Activated naive CD4-positive, alpha-beta T cell treated with anti-CD3 and anti-CD28 coated beads, Interleukin-2, amount 10 ng/mL, durations not matched to agents 5 hours and 36 hours (primary cell): Measurements from ENCODE around the gene TMEM253. TPM values are rescaled to one million over a fixed set of nuclear protein-coding genes. Genes with fewer than 3 reads are reported as not detected.

Experiments used
- total RNA-seq, 2 experiments: library from RNA; stranded (reverse); gene quantifications; one replicate each; pipeline ENCODE4 v1.2.3, GENCODE V29; 2021

The TMEM253 gene
- total RNA-seq: not detected

DNA sequence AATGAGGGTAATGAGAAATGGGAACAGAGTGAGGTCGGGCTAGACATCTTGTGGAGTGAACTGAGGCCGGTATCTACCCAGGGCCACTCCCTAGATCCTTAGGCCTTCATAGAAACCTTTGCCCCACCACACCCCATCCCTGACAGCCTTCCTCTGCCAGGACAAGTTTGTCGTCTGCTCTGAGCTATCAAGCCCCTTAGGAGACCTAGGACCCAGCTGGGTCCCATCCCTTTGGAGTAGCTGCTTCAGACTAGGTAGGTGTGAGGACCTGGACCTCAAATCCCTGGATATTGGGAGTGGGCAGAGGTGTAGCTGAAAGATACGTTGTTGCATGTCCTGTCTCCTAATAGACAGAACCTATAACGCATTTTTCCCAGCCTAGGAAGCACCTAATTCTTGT is at the start of gene TMEM253:
TSS of gene TMEM253 (plus strand) at position 136 of the 400 bp plus-strand sequence. CDS start 278 bp downstream, outside the sequence.

DNA sequence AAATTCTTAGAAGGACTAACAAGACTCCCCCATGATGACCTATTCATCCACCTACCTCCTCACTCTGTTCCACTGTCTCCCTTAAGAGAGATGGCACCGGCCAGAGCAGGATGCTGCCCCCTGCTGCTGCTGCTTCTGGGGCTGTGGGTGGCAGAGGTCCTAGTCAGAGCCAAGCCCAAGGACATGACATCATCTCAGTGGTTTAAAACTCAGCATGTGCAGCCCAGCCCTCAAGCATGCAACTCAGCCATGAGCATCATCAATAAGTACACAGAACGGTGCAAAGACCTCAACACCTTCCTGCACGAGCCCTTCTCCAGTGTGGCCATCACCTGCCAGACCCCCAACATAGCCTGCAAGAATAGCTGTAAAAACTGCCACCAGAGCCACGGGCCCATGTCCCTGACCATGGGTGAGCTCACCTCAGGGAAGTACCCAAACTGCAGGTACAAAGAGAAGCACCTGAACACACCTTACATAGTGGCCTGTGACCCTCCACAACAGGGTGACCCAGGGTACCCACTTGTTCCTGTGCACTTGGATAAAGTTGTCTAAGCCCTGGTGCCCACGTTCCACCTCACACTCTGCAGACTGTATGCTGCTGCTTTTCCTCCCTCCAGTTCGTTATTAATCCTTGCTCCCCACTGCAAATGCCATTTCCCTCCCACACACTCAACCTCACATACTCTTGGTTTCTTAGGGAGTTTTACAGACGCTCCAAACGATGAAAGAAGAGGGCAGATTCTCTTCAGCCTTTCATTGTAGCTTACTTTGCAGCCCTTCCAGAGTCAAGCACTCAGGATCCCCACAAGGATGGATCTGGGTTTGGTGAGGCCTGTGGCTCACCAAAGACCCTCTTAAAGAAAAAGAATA is 42.8 kb upstream of the TMEM253 start, which contains the start of gene RNASE8:
TSS of gene RNASE8 (plus strand) at position 20 of the 873 bp plus-strand sequence. CDS start at position 91, 71 bp downstream.

DNA sequence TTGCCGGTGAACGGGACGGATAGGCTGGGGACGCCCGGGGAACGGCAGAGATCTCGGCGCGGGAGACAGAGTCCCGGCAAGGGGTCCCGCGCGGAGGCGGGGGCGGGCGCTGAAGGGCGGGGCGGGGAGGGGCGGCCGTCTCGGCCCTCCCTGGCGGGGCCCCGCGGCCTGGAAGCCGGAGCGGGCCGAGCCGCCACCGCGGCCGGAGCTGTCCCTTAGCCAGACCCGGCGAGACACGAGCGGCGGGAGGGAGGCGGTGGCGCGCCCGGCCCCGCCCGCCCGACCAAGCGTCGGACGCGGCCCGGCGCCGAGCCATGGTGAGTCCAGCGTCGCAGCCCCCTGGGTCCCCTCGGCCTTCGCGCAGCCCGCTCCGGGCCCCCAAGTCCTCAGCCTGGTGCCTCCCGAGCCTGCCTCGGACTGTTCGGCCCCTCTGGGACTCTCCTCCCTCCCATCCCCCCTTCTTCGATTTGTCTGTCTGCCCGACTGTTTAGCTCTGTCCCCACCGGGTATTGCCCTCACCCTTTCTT is 30.7 kb upstream of the TMEM253 start, which contains the start of gene ARHGEF40:
TSS of gene ARHGEF40 (plus strand) at position 222 of the 527 bp plus-strand sequence. CDS start at position 315, 93 bp downstream.

DNA sequence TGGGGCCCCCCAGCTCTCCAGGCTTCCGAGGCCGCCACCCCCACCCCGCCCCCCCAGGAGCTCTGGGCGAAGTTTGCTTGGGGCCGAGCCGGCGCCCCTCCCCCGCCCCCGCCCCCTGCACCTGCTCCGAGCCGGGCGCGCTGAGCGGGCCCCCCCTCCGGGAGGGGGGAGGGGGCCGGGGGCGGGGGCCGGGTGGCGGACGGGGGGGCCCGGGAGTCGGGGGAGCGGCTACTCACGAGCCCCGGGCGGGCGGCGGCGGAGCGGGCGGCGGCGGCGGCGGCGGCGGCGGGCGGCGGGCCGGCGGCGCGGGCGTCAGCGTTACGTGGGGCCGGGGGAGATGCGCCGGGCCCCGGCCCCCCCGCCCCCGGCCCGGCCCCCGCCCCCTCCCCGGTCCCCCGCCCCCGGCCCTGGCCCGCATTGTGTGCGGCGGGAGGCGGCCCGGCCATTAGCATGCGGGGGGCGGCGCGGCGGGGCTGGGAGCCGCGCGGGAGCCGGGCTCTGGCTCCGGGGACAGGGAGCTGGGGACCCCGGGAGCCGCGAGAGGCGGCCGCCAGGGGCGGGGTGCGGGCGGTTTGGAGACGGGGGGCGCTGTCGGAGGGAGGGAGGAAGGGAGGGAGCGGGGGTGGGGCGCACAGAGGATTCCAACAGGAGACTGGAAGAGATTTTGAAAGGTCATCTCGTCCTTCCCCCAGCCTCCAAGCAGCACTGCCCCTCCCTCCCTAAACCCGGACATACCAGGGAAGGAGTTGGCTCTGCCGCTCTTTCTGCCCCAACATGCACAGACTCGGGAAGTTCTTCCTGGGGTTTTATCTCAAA is 2.6 kb upstream of the TMEM253 start, which contains the start of gene ZNF219:
TSS of gene ZNF219 (minus strand) at position 580 of the 816 bp plus-strand sequence. CDS start 5,064 bp downstream, outside the sequence.

Other genes starting within 250 kb of the TMEM253 start
- not detected for gene RNASE3, start 209.7 kb upstream of the TMEM253 start, total RNA-seq
- not detected for gene RNASE2, start 145.6 kb upstream of the TMEM253 start, total RNA-seq
- 10 to 100 TPM; 88.9 to 90.9 TPM for gene METTL17, start 111.1 kb upstream of the TMEM253 start, total RNA-seq
- not detected for gene SLC39A2, start 101.8 kb upstream of the TMEM253 start, total RNA-seq
- gene NDRG2, start 76.0 kb upstream of the TMEM253 start, total RNA-seq: 10 to 100 TPM; 10.9 to 12.3 TPM
- not detected for gene TPPP2, start 70.8 kb upstream of the TMEM253 start, total RNA-seq
- gene RNASE13, start 66.3 kb upstream of the TMEM253 start, total RNA-seq: not detected
- gene RNASE7, start 58.7 kb upstream of the TMEM253 start, total RNA-seq: not detected
- not detected for gene RNASE8, start 43.2 kb upstream of the TMEM253 start, total RNA-seq
- gene ARHGEF40, start 30.8 kb upstream of the TMEM253 start, total RNA-seq: not detected
- 1 to 10 TPM; 3.8 to 4.2 TPM for gene ZNF219, start 2.4 kb upstream of the TMEM253 start, total RNA-seq
- gene OR5AU1, start 55.0 kb downstream of the TMEM253 start, total RNA-seq: not detected
- gene HNRNPC, start 168.4 kb downstream of the TMEM253 start, total RNA-seq: 100 to 1,000 TPM; 543 to 544 TPM
- gene RPGRIP1, start 179.0 kb downstream of the TMEM253 start, total RNA-seq: not detected